T-helper 9 cell (primary cell): ENCODE measurements around the gene CELF2.
"Not testable (repeated sequence)": the region's sequence is repeated elsewhere in the genome, so short reads cannot be mapped to it uniquely, and the experiment has no call there.

Experiments used
- DNase-seq: peaks from one replicate; pipeline ENCODE4 v3.0.0-alpha.2; 2020

The CELF2 gene

GRCh38 chr10:11177926-11178471, 160.3 kb downstream of the CELF2 start:
- peak; percentile 26 for DNase-seq

- peak; percentile 77 for DNase-seq
Observed at GRCh38 chr10:11178606-11179515, 161.2 kb downstream of the CELF2 start.

GRCh38 chr10:11179516-11180105, 161.9 kb downstream of the CELF2 start:
- no peak for DNase-seq

- peak; percentile 64 for DNase-seq
Observed at GRCh38 chr10:11180228-11180627, 162.6 kb downstream of the CELF2 start.

GRCh38 chr10:11181978-11182377, 164.3 kb downstream of the CELF2 start:
- DNase-seq, result no peak

- no peak for DNase-seq
Observed at GRCh38 chr10:11183015-11183414, 165.3 kb downstream of the CELF2 start.

- DNase-seq, result no peak
Observed at GRCh38 chr10:11184093-11184492, 166.4 kb downstream of the CELF2 start.

GRCh38 chr10:11185128-11185665, 167.5 kb downstream of the CELF2 start:
- DNase-seq, result not testable (repeated sequence)

GRCh38 chr10:11186374-11186773, 168.7 kb downstream of the CELF2 start:
- no peak for DNase-seq

- DNase-seq, result no peak
Observed at GRCh38 chr10:11189582-11190376, 172.1 kb downstream of the CELF2 start.

GRCh38 chr10:11191190-11191589, 173.5 kb downstream of the CELF2 start:
- no peak for DNase-seq

- no peak for DNase-seq
Observed at GRCh38 chr10:11191678-11192077, 174.0 kb downstream of the CELF2 start.

- DNase-seq, result no peak
Observed at GRCh38 chr10:11192304-11193000, 174.8 kb downstream of the CELF2 start.

- no peak for DNase-seq
Observed at GRCh38 chr10:11193001-11193551, 175.4 kb downstream of the CELF2 start.

- DNase-seq, result no peak
Observed at GRCh38 chr10:11194859-11195586, 177.4 kb downstream of the CELF2 start.

GRCh38 chr10:11195623-11196022, 178.0 kb downstream of the CELF2 start:
- DNase-seq, result no peak

GRCh38 chr10:11197266-11197712, 179.6 kb downstream of the CELF2 start:
- DNase-seq, result no peak

- no peak for DNase-seq
Observed at GRCh38 chr10:11197878-11198277, 180.2 kb downstream of the CELF2 start.

GRCh38 chr10:11201911-11202310, 184.2 kb downstream of the CELF2 start:
- no peak for DNase-seq

GRCh38 chr10:11204351-11204942, 186.8 kb downstream of the CELF2 start:
- no peak for DNase-seq
